Measurements from ENCODE around the gene IPCEF1.

The IPCEF1 gene

DNA sequence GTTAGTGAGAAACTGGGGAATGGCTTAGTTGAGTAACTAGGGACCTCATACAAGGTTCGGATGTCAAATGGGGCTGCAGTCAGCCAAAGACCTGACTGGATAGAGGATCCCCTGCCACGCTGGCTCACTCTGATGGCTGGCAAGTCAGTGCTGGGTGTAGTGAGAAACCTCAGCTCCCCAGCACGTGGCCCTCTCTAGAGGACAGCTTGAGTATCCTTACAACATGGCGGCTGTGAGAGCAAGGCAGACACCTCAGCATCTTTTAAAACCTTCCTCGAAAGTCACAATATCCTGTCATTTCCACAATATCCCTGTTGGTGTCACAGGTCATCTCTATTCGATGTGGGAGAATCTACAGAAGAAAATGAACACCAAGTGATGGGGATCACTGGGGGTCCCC, 26.7 kb upstream of the IPCEF1 start:
- no peak for TF ChIP-seq ZNF274 (IDR thresholded peaks at IDR 0.05; ENCODE audit: low read depth, low read length)
- no peak overlapping the region for H3K4me3 ChIP-seq (ENCODE audit: low read length)

DNA sequence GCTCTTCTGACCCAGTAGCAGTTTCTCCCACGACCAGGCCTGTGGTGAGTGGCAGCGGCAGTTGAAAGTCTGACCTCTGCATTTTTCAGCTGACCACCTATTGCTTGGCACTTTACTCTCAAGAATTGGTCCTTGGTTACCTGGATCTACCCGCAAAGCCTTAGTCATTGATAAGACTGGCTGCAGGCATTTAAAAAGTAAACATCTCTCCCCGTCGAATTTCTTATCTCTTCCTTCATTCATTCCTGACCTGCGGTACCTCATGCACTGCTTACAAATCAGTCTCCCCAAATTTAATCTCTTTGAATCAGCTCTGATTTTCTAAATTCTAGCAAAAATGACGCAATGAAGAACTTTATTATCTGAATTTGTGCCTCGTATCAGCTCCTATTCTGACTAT, 26.1 kb upstream of the IPCEF1 start:
- no peak for TF ChIP-seq ZNF274 (IDR thresholded peaks at IDR 0.05; ENCODE audit: low read depth, low read length)
- no peak overlapping the region for H3K4me3 ChIP-seq (ENCODE audit: low read length)

DNA sequence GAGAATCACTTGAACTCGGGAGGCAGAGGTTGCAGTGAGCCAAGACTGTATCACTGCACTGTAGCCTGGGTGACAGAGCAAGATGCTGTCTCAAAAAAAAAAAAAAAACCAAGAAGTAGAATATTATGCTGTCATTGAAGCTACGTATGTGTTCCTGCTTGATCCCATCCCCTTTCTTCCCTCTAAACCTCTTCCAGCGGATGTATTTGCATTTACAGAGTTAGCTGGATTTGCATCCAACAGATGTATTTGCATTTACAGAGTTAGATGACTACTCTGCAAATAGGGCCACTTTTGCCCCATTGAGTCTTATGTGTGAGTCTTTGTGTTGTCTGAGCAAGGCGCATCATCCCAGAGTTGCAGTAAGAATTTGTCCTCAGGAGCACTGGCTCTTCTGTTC, 24.9 kb upstream of the IPCEF1 start:
- H3K4me3 ChIP-seq (ENCODE audit: low read length), result no peak overlapping the region
- TF ChIP-seq ZNF274 (IDR thresholded peaks at IDR 0.05; ENCODE audit: low read depth, low read length), result no peak

DNA sequence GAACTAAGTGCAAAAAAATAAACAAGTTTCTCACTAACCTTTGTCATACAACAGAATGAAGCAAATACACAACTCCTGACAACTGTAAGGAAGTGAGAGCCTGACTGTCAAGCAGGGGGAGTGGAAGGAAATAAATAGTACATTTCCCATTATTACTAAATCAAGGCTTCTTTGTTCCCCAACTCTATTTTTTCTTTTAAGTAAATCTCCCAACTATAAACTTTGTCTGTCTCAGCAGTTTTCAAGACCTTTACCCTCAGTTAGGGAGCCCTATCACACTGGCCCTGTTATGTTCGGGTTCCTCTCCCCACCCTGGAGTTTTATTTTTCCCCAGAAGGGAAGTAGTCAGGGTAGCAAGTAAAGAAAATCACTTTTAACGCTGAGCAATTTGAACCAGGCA, 24.1 kb upstream of the IPCEF1 start:
- no peak overlapping the region for H3K4me3 ChIP-seq (ENCODE audit: low read length)
- TF ChIP-seq ZNF274 (IDR thresholded peaks at IDR 0.05; ENCODE audit: low read depth, low read length), result no peak

DNA sequence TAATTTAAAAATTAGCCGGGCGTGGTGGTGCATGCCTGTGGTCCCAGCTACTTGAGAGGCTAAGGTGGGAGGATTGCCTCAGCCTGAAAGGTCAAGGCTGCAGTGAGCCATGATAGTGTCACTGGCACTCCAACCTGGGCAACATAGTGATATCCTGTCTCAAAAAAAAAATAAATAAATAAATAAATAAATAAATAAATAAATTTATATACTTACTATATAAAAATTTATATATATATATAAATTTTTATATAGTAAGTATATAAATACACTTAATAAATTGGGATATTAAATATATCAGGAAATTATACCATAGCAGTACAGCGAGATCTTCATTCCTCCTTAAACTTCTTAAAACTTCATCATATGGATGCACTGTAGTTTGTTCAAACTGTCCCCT, 23.0 kb upstream of the IPCEF1 start:
- H3K4me3 ChIP-seq (ENCODE audit: low read length), result no peak overlapping the region
- TF ChIP-seq ZNF274 (IDR thresholded peaks at IDR 0.05; ENCODE audit: low read depth, low read length), result no peak

DNA sequence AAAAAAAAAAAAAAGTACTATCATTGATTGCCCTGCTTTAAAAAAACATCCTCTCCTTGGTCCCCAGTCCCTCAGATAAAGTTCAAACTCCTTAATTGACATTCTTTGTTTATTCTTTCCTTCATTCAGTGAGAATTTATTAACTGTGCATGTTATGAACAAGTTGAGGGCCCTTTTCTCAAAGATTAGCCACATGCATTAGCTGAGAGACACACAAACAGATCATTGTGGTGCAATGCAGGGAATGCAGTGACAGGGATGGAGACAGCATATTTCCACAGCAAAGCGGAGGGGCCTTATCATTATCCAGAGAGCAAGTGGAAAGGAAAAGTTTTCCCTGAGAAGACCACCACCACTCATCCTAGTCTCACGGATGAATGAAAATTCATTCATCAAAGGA, 21.9 kb upstream of the IPCEF1 start:
- H3K4me3 ChIP-seq (ENCODE audit: low read length), result no peak overlapping the region
- TF ChIP-seq ZNF274 (IDR thresholded peaks at IDR 0.05; ENCODE audit: low read depth, low read length), result no peak

DNA sequence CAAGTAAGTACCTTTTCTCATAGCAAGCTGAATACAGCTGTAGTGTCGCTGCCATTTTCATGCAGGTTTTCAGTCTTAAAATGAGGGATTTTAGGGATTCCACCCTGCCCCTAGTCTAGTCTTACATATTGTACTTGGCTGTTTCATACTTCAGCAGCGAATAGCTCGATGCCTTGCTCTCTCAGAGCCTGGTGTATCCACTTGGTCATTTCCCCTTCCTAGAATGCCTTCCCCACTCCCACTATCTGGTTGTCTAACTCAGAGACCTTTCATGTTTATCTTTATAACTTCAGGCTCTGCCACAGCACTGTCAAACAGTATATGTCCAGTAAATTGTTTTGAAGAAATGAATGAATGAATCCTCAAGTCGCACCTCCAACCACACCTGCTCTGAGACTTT, 21.1 kb upstream of the IPCEF1 start:
- no peak for TF ChIP-seq ZNF274 (IDR thresholded peaks at IDR 0.05; ENCODE audit: low read depth, low read length)
- H3K4me3 ChIP-seq (ENCODE audit: low read length), result no peak overlapping the region

DNA sequence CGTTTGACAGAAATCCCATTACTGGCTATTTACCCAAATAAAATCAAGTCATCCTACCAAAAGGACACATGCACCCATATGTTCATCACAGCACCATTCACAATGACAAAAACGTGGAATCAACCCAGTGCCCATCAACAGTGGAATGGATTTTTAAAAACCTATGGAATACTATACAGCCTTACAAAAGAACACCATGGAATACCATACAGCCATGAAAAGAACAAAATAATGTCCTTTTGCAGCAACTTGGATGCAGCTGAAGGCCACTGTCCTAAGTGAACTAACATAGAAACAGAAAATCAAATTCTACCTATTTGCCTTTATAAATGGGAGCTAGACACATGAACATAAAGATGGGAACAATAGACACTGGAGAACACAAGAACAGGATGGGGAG, 17.4 kb upstream of the IPCEF1 start:
- no peak overlapping the region for H3K4me3 ChIP-seq (ENCODE audit: low read length)

DNA sequence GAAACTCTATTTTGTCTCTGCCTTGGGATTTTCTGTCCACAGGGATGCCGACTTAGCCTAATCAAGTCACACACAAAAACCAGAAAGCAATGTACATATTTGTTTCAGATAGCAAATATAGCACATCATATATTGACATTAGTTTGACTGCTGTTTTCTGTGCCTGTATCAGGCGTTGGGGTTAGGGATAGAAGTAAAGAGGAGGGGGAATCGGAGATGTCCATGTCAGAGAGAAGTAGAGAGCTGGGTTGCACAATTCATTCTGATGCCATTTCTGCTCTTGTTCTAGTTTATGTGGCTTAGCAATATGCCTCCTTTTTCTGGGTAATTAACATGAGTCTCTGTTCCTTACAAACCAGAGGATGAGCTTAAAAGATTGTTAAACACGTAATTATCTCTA, 14.7 kb upstream of the IPCEF1 start:
- H3K4me3 ChIP-seq (ENCODE audit: low read length), result no peak overlapping the region
- no peak for TF ChIP-seq ZNF274 (IDR thresholded peaks at IDR 0.05; ENCODE audit: low read depth, low read length)

More for the DNA sequence above, 17.4 kb upstream of the IPCEF1 start:
- no peak for TF ChIP-seq ZNF274 (IDR thresholded peaks at IDR 0.05; ENCODE audit: low read depth, low read length)

DNA sequence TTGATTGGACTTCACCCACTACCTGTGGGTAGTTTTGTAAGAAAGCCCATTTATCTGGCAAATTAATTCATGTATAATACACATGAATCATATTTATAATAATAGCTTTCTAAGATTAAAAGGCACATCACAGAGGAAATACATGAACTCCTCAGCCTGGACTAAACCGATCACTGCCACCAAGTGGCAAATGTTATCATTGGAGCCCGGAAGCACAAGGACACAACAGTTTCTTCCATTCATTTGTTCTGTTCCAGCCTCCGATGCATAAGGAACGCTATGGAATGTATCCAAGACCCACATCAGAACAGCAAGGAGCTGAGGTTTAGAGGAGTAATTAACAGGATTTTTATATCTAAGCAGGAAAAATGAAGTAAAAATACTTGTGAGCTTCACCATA, 13.9 kb upstream of the IPCEF1 start:
- no peak for TF ChIP-seq ZNF274 (IDR thresholded peaks at IDR 0.05; ENCODE audit: low read depth, low read length)
- H3K4me3 ChIP-seq (ENCODE audit: low read length), result no peak overlapping the region

DNA sequence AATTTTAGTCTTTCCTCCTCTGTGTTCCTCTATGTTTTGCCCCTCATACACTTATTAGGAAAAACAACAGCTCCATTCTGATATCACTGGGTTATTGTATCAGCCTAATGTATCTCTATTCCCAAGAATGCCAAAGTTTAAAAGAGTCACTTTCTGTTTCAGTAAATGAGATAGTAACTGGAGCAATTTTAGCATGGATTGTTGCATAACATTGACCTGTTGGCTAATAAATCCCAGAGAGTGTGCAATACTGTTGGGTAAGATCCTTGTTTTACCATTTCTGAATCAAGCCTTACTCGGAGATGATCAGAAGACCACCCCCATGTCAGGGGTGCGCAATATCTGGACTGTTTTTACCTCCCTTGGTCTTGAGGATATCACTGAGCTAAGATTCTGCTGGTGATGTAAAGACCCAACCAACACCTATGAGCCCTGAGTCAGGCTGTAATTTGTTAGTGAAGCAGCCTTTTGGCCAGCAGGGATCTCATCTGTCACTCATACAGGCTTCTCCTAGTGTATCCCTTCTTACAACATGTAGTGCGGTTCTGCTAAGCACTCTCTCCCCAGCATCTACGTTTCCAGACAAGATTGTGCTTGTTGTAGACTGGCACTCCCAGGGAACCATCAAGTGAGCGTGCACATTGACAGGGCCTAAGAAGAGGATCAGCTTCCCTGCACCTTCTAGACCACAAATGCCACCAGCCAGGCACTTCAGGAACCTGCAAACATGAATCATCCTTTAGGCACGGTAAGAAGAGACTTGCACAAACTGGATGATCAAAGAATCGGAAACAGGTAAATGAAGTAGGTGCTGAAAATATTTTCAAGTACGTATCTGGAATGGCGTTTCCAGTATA, 11.5 kb upstream of the IPCEF1 start:
- no peak overlapping the region for H3K4me3 ChIP-seq (ENCODE audit: low read length)
- no peak for TF ChIP-seq ZNF274 (IDR thresholded peaks at IDR 0.05; ENCODE audit: low read depth, low read length)

DNA sequence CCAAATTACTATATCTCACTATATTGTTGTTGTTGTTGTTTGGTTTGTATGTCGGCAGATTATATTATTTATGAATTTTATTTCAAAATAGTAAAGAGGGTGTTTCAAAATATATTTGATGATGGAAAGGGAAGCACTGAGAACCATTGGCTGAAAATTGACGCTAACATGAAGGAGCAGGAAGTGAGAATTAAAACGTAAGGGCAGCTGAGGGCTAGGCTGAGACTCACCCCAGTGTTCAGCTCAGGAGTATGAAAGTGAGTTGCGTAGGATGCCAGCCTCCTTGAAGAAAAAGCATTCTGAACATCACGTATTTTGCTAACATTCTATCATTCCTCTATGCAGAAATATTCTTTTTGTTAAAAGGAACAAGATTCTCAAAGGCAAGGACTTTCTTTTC, 10.7 kb upstream of the IPCEF1 start:
- no peak for TF ChIP-seq ZNF274 (IDR thresholded peaks at IDR 0.05; ENCODE audit: low read depth, low read length)

DNA sequence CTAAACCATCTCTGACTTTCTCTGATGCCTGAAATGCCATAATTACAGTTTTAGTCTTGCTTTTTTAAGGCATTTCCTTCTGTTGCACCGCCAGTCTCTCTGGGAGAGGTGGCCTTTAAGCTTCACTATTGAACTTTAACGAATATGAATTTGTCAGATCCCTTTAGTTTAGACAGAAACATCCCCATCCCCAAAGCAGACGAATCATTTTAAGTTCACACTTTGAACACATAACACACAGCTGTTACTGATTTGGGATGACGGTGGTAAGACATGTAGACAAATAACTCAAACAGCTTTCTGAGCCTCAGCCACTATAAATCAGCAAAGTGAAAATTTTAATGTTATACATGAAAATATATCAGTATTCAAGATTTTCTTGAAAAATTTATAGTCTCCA, 7.2 kb upstream of the IPCEF1 start:
- H3K4me3 ChIP-seq (ENCODE audit: low read length), result no peak overlapping the region
- TF ChIP-seq ZNF274 (IDR thresholded peaks at IDR 0.05; ENCODE audit: low read depth, low read length), result no peak

More for the DNA sequence above, 10.7 kb upstream of the IPCEF1 start:
- no peak overlapping the region for H3K4me3 ChIP-seq (ENCODE audit: low read length)

DNA sequence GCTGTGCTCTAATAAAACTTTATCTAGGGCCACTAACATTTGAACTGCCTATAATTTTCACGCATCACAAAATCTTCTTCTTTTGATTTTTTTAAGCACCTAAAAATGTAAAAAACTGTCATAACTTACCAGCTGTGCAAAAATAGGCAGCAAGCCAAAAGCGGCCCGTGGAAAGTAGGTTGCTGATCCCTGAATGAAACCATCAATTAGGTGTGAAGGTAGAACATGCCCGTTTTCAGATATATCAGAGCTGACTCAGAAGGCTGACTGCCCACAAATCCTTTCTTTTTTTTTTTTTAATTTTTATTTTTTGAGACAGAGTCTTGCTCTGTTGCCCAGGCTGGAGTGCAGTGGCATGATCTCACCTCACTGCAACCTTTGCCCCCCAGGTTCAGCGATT, 4.9 kb upstream of the IPCEF1 start:
- TF ChIP-seq ZNF274 (IDR thresholded peaks at IDR 0.05; ENCODE audit: low read depth, low read length), result no peak
- H3K4me3 ChIP-seq (ENCODE audit: low read length), result no peak overlapping the region

DNA sequence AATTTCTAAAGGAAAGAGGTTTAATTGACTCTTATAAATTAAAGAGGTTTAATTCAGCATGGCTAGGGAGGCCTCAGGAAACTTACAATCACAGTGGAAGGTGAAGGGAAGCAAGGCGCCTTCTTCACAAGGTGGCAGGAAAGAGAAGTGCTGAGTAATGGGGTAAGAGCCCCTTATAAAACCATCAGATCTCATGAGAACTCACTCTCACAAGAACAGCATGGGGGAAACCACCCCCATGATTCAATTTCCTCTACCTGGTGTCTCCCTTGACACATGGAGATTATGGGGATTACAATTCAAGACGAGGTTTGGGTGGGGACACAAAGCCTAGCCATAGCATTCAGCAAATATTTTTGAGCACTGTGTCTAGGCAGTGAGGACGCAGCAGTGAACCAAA, 3.9 kb upstream of the IPCEF1 start:
- H3K4me3 ChIP-seq (ENCODE audit: low read length), result no peak overlapping the region
- no peak for TF ChIP-seq ZNF274 (IDR thresholded peaks at IDR 0.05; ENCODE audit: low read depth, low read length)

DNA sequence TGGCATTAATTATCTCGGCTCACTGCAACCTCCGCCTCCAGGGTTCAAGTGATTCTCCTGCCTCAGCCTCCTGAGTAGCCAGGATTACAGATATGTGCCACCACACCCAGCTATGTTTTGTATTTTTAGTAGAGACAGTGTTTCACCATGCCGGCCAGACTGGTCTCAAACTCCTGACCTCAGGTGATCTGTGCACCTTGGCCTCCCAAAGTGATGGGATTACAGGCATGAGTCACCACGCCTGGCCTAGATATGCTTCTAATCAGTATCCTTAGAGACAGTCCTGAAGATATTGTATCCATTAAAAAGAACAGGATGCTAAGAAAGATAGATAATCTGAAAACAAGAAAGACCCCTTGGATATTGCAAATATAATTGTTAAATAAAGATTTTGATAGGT, 3.1 kb upstream of the IPCEF1 start:
- H3K4me3 ChIP-seq (ENCODE audit: low read length), result no peak overlapping the region
- no peak for TF ChIP-seq ZNF274 (IDR thresholded peaks at IDR 0.05; ENCODE audit: low read depth, low read length)
